ENCODE data around the gene PSMA3.
"Not testable (repeated sequence)": the region's sequence is repeated elsewhere in the genome, so short reads cannot be mapped to it uniquely, and the experiment has no call there.

PSMA3 gene

GRCh38 chr14:58244556-58245387 lies at the start of gene PSMA3:
TSS of gene PSMA3 (plus strand) at chr14:58244843. CDS start at chr14:58244921, 78 bp downstream.
- peak; percentile 86 for DNase-seq (ENCODE audit: low read depth)

GRCh38 chr14:58196198-58196597 lies 48.4 kb upstream of the PSMA3 start:
- no peak for DNase-seq (ENCODE audit: low read depth)

- no peak for DNase-seq (ENCODE audit: low read depth)
Measured at GRCh38 chr14:58198086-58198485, 46.6 kb upstream of the PSMA3 start.

GRCh38 chr14:58199726-58200479 lies 44.7 kb upstream of the PSMA3 start, which contains the start of gene ACTR10:
TSS of gene ACTR10 (plus strand) at chr14:58200149. CDS start at chr14:58200218, 69 bp downstream.
- peak; percentile 30 for DNase-seq (ENCODE audit: low read depth)

- DNase-seq (ENCODE audit: low read depth): no peak
Measured at GRCh38 chr14:58200480-58200841, 44.2 kb upstream of the PSMA3 start.

GRCh38 chr14:58200846-58201245 lies 43.8 kb upstream of the PSMA3 start:
- DNase-seq (ENCODE audit: low read depth): no peak

- no peak for DNase-seq (ENCODE audit: low read depth)
Measured at GRCh38 chr14:58213176-58213575, 31.5 kb upstream of the PSMA3 start.

- no peak for DNase-seq (ENCODE audit: low read depth)
Measured at GRCh38 chr14:58215191-58215914, 29.3 kb upstream of the PSMA3 start.

- DNase-seq (ENCODE audit: low read depth): no peak
Measured at GRCh38 chr14:58216544-58216943, 28.1 kb upstream of the PSMA3 start.

GRCh38 chr14:58227096-58227819 lies 17.4 kb upstream of the PSMA3 start:
- no peak for DNase-seq (ENCODE audit: low read depth)

GRCh38 chr14:58238252-58239243 lies 6.1 kb upstream of the PSMA3 start:
- no peak for DNase-seq (ENCODE audit: low read depth)

GRCh38 chr14:58239244-58240195 lies 5.1 kb upstream of the PSMA3 start:
- no peak for DNase-seq (ENCODE audit: low read depth)

GRCh38 chr14:58243790-58244555 lies 670 bp upstream of the PSMA3 start:
- no peak for DNase-seq (ENCODE audit: low read depth)

GRCh38 chr14:58245562-58245961 lies 919 bp downstream of the PSMA3 start:
- no peak for DNase-seq (ENCODE audit: low read depth)

- DNase-seq (ENCODE audit: low read depth): no peak
Measured at GRCh38 chr14:58249611-58250010, 5.0 kb downstream of the PSMA3 start.

GRCh38 chr14:58258156-58258555 lies 13.5 kb downstream of the PSMA3 start:
- no peak for DNase-seq (ENCODE audit: low read depth)

- not testable (repeated sequence) for DNase-seq (ENCODE audit: low read depth)
Measured at GRCh38 chr14:58262005-58262404, 17.4 kb downstream of the PSMA3 start.

- no peak for DNase-seq (ENCODE audit: low read depth)
Measured at GRCh38 chr14:58265401-58265800, 20.8 kb downstream of the PSMA3 start.

GRCh38 chr14:58270628-58271027 lies 26.0 kb downstream of the PSMA3 start:
- no peak for DNase-seq (ENCODE audit: low read depth)

All from GM04503 (cell line).